ENCODE results near the gene ZNF747. TPM values are rescaled to one million over a fixed set of nuclear protein-coding genes. Genes with fewer than 3 reads are reported as not detected.

The ZNF747 gene
- 18.6 TPM for total RNA-seq

DNA sequence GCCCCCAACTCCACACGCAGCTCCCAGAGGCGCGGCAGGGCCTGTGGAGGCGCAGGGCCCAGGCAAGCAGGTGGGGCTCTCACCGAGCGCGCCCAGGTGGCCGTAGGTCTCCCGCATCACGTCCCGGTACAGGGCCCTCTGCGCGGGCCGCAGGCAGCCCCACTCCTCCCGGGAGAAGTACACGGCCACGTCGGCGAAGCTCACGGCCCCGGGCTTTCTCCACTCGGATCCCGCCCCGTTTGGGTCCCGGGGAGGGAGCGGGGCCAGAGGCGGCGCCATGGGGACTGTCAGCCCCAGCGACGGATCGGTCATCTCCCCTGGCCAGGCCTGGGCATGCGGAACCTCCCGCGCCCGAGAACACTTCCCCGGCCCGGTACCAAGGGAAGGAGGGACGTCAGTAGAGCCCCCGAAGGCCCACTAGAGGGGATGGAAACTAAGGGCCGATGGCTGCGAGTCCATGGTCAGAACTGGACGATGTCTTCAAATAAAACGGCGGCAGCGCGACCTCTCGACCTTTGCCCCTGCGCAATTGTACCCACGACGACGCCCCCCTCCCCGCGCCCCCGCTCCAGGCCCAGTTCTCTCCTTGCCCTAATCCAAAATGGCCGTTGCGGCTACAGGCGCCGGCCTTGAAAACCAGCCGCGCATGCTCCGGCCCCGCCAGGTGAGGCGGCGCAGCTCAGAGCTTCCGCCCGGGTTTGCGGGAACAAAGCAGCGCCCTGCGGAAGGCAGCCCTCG, at the start of gene ZNF747:
Gene ZNF747, minus strand, starts transcription at position 491 of the 738 bp plus-strand sequence. Its CDS starts 179 bp downstream, at position 312.

GRCh38 chr16:30571445-30572322, 37.0 kb upstream of the ZNF747 start, which contains the start of gene ZNF688:
Gene ZNF688 (minus strand): TSS chr16:30571714. CDS start chr16:30571629, 85 bp downstream.

GRCh38 chr16:30557957-30558788, 23.5 kb upstream of the ZNF747 start, which contains the start of gene ZNF764:
Gene ZNF764 (minus strand): TSS chr16:30558374. CDS start chr16:30558182, 192 bp downstream.

DNA sequence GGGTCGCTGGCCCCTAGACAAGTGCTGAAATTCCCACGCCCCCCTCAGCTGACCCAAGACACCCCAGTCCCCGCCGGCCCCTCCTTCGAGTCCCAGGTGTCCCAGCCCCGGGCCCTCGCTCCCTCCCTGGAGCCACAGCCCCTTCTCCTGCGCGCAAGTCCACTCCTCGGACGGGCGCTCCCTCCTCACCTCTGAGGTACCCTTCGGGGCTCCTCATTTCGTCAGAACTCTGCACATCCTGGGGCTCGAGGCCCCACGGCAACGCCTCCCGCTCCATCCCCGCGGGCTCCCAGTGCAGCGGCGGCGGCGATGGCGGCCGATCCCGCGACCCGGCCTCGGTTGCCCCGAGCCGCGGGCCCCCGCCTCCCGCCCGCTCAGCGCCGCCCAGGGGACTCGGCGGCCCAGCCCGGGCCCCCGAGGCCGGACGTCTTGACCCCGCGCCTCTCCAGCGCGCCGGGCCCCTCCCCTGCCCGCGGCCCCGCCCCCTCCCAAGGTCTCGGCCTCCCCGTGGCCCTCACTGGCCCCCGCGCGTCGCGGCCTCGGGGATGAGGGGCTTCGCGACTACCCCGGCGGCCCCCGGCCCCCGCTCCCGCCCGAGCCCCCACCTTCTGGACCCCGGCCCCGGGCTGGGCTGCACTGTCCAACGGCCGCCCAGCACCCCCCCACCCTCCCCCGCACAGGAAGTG, 8.4 kb downstream of the ZNF747 start, which contains the start of gene ZNF768:
Gene ZNF768, minus strand, starts transcription at position 430 of the 686 bp plus-strand sequence. Its CDS starts 153 bp downstream, at position 277.

Other genes starting within 250 kb of the ZNF747 start
- gene CD2BP2, start 179.6 kb downstream of the ZNF747 start, total RNA-seq = 38.5 TPM
- gene TBC1D10B, start 164.4 kb downstream of the ZNF747 start, total RNA-seq = 38.1 TPM
- gene MYL11, start 160.1 kb downstream of the ZNF747 start, total RNA-seq = 194 TPM
- gene SEPTIN1, start 152.3 kb downstream of the ZNF747 start, total RNA-seq = 0.44 TPM
- 18.3 TPM for gene ZNF48, start 139.4 kb downstream of the ZNF747 start, total RNA-seq
- 8.4 TPM for gene ZNF771, start 127.3 kb downstream of the ZNF747 start, total RNA-seq
- gene DCTPP1, start 104.8 kb downstream of the ZNF747 start, total RNA-seq = 20.0 TPM
- 17.2 TPM for gene SEPHS2, start 89.0 kb downstream of the ZNF747 start, total RNA-seq
- gene ITGAL, start 62.1 kb downstream of the ZNF747 start, total RNA-seq = 3.8 TPM
- gene ZNF768, start 8.3 kb downstream of the ZNF747 start, total RNA-seq = 26.4 TPM
- 17.8 TPM for gene ZNF764, start 23.5 kb upstream of the ZNF747 start, total RNA-seq
- gene ZNF688, start 36.9 kb upstream of the ZNF747 start, total RNA-seq = 9.2 TPM
- 30.5 TPM for gene ZNF785, start 50.8 kb upstream of the ZNF747 start, total RNA-seq
- 8.2 TPM for gene ZNF689, start 75.5 kb upstream of the ZNF747 start, total RNA-seq
- 26.1 TPM for gene PRR14, start 116.1 kb upstream of the ZNF747 start, total RNA-seq
- 30.7 TPM for gene FBRS, start 123.6 kb upstream of the ZNF747 start, total RNA-seq
- 58.9 TPM for gene SRCAP, start 164.3 kb upstream of the ZNF747 start, total RNA-seq
- 10.8 TPM for gene PHKG2, start 213.6 kb upstream of the ZNF747 start, total RNA-seq
- gene CFAP119, start 227.2 kb upstream of the ZNF747 start, total RNA-seq = 4.6 TPM
- gene RNF40, start 227.5 kb upstream of the ZNF747 start, total RNA-seq = 148 TPM

Data from camera-type eye (tissue), 1 donor.